HG02642 (cell line): ENCODE results near the gene RCAN3.
"Not testable (repeated sequence)": the region's sequence is repeated elsewhere in the genome, so short reads cannot be mapped to it uniquely, and the experiment has no call there.

Experiments used
- ATAC-seq: cut with Tn5 transposase; IDR thresholded peaks from one replicate; pipeline ENCODE4 v1.9.1; 2021; ENCODE audit warnings: mild to moderate bottlenecking; ENCODE audit not compliant: unreplicated experiment, poor library complexity

RCAN3 gene

GRCh38 chr1:24502709-24503058 is at the start of gene RCAN3:
Gene RCAN3, plus strand, starts transcription at chr1:24502836. Its CDS starts 11,537 bp downstream, at chr1:24514373.
- ATAC-seq, result no peak

GRCh38 chr1:24452922-24453485 is 49.6 kb upstream of the RCAN3 start:
- no peak for ATAC-seq

- no peak for ATAC-seq
These were observed 48.0 kb upstream of the RCAN3 start for GRCh38 chr1:24454673-24455072.

- no peak for ATAC-seq
These were observed 47.4 kb upstream of the RCAN3 start for GRCh38 chr1:24455272-24455671.

GRCh38 chr1:24457866-24458265 is 44.8 kb upstream of the RCAN3 start:
- ATAC-seq, result no peak

GRCh38 chr1:24459551-24460266 is 42.9 kb upstream of the RCAN3 start:
- ATAC-seq, result no peak

- not testable (repeated sequence) for ATAC-seq
These were observed 40.5 kb upstream of the RCAN3 start for GRCh38 chr1:24462128-24462527.

- ATAC-seq, result no peak
These were observed 38.6 kb upstream of the RCAN3 start for GRCh38 chr1:24463776-24464735.

- ATAC-seq, result no peak
These were observed 37.5 kb upstream of the RCAN3 start for GRCh38 chr1:24465099-24465498.

GRCh38 chr1:24465638-24466037 is 37.0 kb upstream of the RCAN3 start:
- no peak for ATAC-seq

GRCh38 chr1:24468685-24469316 is 33.8 kb upstream of the RCAN3 start:
- no peak for ATAC-seq

- ATAC-seq, result no peak
These were observed 32.0 kb upstream of the RCAN3 start for GRCh38 chr1:24470592-24470991.

GRCh38 chr1:24472527-24473251 is 29.9 kb upstream of the RCAN3 start:
- no peak for ATAC-seq

- no peak for ATAC-seq
These were observed 28.4 kb upstream of the RCAN3 start for GRCh38 chr1:24474193-24474592.

GRCh38 chr1:24475700-24476099 is 26.9 kb upstream of the RCAN3 start:
- ATAC-seq, result no peak

- no peak for ATAC-seq
These were observed 26.1 kb upstream of the RCAN3 start for GRCh38 chr1:24476571-24476970.

- ATAC-seq, result no peak
These were observed 25.3 kb upstream of the RCAN3 start for GRCh38 chr1:24477309-24477708.

GRCh38 chr1:24481101-24481500 is 21.5 kb upstream of the RCAN3 start:
- no peak for ATAC-seq

- ATAC-seq, result no peak
These were observed 20.6 kb upstream of the RCAN3 start for GRCh38 chr1:24481843-24482610.
